Heart left ventricle (tissue), 16 donors: ENCODE data around the gene WDTC1. TPM values are rescaled to one million over a fixed set of nuclear protein-coding genes. Genes with fewer than 3 reads are reported as not detected.
A peak's percentile ranks its signal among the peaks of the same experiment; 100 is the strongest.
"Not testable (repeated sequence)": the region's sequence is repeated elsewhere in the genome, so short reads cannot be mapped to it uniquely, and the experiment has no call there.

Experiments
- ATAC-seq, 4 donors: fragments of 200-7000 bp; cut with Tn5 transposase; one replicate each; pipeline ENCODE4 v1.9.1; 2020 to 2022; ENCODE audit warnings: moderate library complexity in 4 of 4, mild to moderate bottlenecking in 3 of 4, moderate number of reproducible peaks in 1 of 4
- DNase-seq, 5 donors: peaks; one replicate each; pipeline ENCODE4 v3.0.0-alpha.2; 2020
- H3K27ac ChIP-seq, 12 donors: fragments of 200-600 bp; sonication (generic) in 4 of 12; one replicate each; pipeline versions ENCODE4 v1.5.0 to v1.8.0; 2016 to 2022; ENCODE audit warnings: mild to moderate bottlenecking in 2 of 12
- H3K27me3 ChIP-seq, 9 donors: fragments of 200-600 bp; sonication (generic) in 2 of 9; one replicate each; pipeline versions ENCODE4 v1.5.1 to v1.8.0; 2016 to 2022; ENCODE audit warnings: mild to moderate bottlenecking in 3 of 9
- H3K36me3 ChIP-seq, 9 donors: fragments of 200-600 bp; sonication (generic) in 2 of 9; one replicate each; pipeline versions ENCODE4 v1.5.0 to v1.8.0; 2018 to 2022; ENCODE audit warnings: mild to moderate bottlenecking in 2 of 9
- H3K4me1 ChIP-seq, 12 donors: fragments of 200-600 bp; sonication (generic) in 4 of 12; one replicate each; pipeline versions ENCODE4 v1.5.0 to v1.8.0; 2016 to 2022; ENCODE audit warnings: mild to moderate bottlenecking in 3 of 12
- H3K4me3 ChIP-seq, 12 donors: fragments of 200-600 bp; sonication (generic) in 4 of 12; one replicate each; pipeline versions ENCODE4 v1.5.0 to v1.8.0; 2017 to 2022; ENCODE audit warnings: mild to moderate bottlenecking in 9 of 12, moderate library complexity in 4 of 12
- H3K9me3 ChIP-seq, 12 donors: fragments of 200-600 bp; sonication (generic) in 4 of 12; one replicate each; pipeline versions ENCODE4 v1.5.0 to v1.8.0; 2016 to 2022; ENCODE audit warnings: mild to moderate bottlenecking in 1 of 12
- POLR2A ChIP-seq, 2 donors: fragments of 450-650 bp; IDR thresholded peaks; one replicate each; pipeline ENCODE4 v1.6.1; 2017; ENCODE audit warnings: antibody characterized with exemption in 2 of 2, mild to moderate bottlenecking in 2 of 2, moderate library complexity in 2 of 2
- WGBS, 4 donors: extraction: QIAGEN DNeasy Blood & Tissue Kit in 2 of 4; methylation state at CpG; one replicate each; pipeline versions ENCODE4 v1.1.5 to v1.1.7; 2013 to 2018; 5-methylcytosine and 5-hydroxymethylcytosine counted together
- intact Hi-C, 10 donors: fragments of 100-400 bp; cut with DNase I; formaldehyde crosslinking; loops; one replicate each; pipeline versions ENCODE4 v1.11.1 to v1.14.2; 2022
- long read RNA-seq, 3 donors: library from polyadenylated mRNA; unstranded; transcript quantifications; one replicate each; pipeline ENCODE4 v2.0.0, GENCODE V29; 2020 to 2021
- polyA plus RNA-seq, 2 donors: library from polyadenylated mRNA; stranded (reverse); fragments of 200-250 nt; gene quantifications; one replicate each; pipeline ENCODE4 v1.2.3, GENCODE V29; 2013
- total RNA-seq, 9 donors: library from RNA; depleted of rRNA in 2 of 9; stranded (reverse); fragments of >200 nt in 2 of 9; fragmentation: NEBNext Ultra II Directional in 3 of 9; extraction: Animal tissue kit (Norgen Biotek cat#: 25700) in 3 of 9; gene quantifications; one replicate each; pipeline versions ENCODE4 v1.1.0 to v1.2.4, GENCODE V29; 2016 to 2023
- TF ChIP-seq, protein P1 (sequence below), 12 donors: fragments of 200-600 bp; sonication (generic) in 4 of 12; IDR thresholded peaks; one replicate each; pipeline versions ENCODE4 v1.5.0 to v1.8.0; 2018 to 2022; ENCODE audit warnings: antibody characterized with exemption in 12 of 12, mild to moderate bottlenecking in 5 of 12
- donor health status: ischemic (EF 13 %, LVEDD 7.1; RV severe dilation, severe dysfunction).
- donor health status: healthy with polysubstance abuse.
- donor health status: DM: no; HTN: yes; CAD: no.
- donor health status: DM: no; HTN: no; CAD: no.
- donor health status: ischemic (EF 25% LVEDD 6.9; RV normal size, moderate dysfunction).
- donor health status: ischemic (EF 25% LVEDD 5.7; RV mildly dilated, moderate dysfunction).
- donor health status: healthy.
- donor health status: DM: yes; HTN: yes; CAD: no.
- donor health status: ischemic (EF 35%, LVEDD 5.7; RV mildly dilated, moderate dysfunction).
- donor health status: nonischemic (EF 11% LVEDD 7.7; RV severe dilation, severe dysfunction).
- donor health status: DM: yes; HTN: yes; CAD: no.
- donor health status: PGD.
- donor health status: ischemic (EF 29% LVEDD 5.4; RV normal size, mild dysfunction).
- donor health status: nonischemic (EF 23%, LVEDD 6.1; RV moderate dilation, normal function).

The WDTC1 gene, protein sequence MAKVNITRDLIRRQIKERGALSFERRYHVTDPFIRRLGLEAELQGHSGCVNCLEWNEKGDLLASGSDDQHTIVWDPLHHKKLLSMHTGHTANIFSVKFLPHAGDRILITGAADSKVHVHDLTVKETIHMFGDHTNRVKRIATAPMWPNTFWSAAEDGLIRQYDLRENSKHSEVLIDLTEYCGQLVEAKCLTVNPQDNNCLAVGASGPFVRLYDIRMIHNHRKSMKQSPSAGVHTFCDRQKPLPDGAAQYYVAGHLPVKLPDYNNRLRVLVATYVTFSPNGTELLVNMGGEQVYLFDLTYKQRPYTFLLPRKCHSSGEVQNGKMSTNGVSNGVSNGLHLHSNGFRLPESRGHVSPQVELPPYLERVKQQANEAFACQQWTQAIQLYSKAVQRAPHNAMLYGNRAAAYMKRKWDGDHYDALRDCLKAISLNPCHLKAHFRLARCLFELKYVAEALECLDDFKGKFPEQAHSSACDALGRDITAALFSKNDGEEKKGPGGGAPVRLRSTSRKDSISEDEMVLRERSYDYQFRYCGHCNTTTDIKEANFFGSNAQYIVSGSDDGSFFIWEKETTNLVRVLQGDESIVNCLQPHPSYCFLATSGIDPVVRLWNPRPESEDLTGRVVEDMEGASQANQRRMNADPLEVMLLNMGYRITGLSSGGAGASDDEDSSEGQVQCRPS
- total RNA-seq: 10 to 100 TPM; 54.7 to 94.5 (median 60.3) TPM
- polyA plus RNA-seq: 10 to 100 TPM; 30.8 to 53.8 TPM
- long read RNA-seq, donor 1, partial matches to known transcripts: 1 of 15 reads
- long read RNA-seq, donor 1, other reads (novel, unspliced or antisense): 14 of 15 reads
- long read RNA-seq, donor 2, partial matches to known transcripts: 1 of 13 reads
- long read RNA-seq, donor 2, other reads (novel, unspliced or antisense): 12 of 13 reads
- long read RNA-seq, donor 3, partial matches to known transcripts: 3 of 22 reads
- long read RNA-seq, donor 3, other reads (novel, unspliced or antisense): 19 of 22 reads

DNA sequence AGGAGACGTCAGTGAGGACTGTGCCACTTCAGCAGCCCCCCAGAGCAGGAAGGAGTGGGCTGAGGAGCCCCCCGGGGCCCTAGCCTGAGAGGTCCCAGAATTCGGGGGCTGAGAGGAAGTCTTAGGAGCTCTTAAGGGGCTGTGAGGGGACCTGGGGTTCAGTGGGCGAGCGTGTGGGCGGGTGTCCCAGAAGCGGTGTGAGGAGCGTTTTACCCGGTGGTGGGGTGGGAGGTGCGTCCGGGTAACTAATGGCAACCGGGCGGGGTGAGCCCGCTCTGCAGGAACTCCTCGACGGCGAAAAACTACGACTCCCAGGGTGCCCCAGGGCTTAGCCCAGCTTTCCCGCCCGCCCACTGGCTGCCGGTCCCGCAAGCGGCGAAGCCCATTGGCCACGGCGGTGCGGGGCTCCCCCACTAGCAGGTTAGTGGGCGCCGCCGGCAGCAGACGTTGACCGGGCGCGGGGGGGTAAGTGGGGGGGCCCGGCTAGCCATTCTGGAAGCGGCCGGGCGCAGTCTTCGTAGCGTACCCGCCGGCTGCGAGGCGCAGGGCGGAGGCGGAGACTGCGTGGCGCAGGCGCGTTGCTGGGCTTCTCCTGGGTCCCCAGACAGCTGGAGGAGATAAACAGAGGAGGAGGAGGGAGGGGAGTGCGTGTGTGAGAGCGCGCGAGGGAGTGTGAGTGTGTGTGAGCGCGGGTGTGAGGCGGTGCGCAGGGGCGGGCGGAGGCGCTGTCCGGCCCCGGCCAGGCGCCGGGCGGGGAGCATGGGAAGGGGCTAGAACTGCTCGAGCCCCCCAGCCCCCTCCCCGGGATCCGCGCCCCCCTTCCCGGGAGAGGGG, at the start of gene WDTC1:
Gene WDTC1, plus strand, starts transcription at position 584 of the 834 bp plus-strand sequence. CDS start 26,423 bp downstream, outside the sequence.
- no peaks in the 10 kb centered on the region for H3K36me3 ChIP-seq
- peak within 1 kb of the TSS; percentile 12 to 91 (median 82) for H3K27ac ChIP-seq
- H3K4me1 ChIP-seq: peaks cover 0 to 36% (median 13%) of the 10 kb centered on the region in 12 donors
- no peaks in the 10 kb centered on the region for H3K9me3 ChIP-seq
- 1 to 2% (median 1%) methylated on average over 28 to 71 of the region's 71 CpGs for WGBS, 4 donors
- ATAC-seq (peak; percentile 98 to 99 (median 99)), DNase-seq (peak; percentile 98 to 99 (median 99))
- TF ChIP-seq POLR2A (IDR thresholded peaks at IDR 0.05): peak in 1 of 2 donors; percentile 91
- TF ChIP-seq, protein P1, sequence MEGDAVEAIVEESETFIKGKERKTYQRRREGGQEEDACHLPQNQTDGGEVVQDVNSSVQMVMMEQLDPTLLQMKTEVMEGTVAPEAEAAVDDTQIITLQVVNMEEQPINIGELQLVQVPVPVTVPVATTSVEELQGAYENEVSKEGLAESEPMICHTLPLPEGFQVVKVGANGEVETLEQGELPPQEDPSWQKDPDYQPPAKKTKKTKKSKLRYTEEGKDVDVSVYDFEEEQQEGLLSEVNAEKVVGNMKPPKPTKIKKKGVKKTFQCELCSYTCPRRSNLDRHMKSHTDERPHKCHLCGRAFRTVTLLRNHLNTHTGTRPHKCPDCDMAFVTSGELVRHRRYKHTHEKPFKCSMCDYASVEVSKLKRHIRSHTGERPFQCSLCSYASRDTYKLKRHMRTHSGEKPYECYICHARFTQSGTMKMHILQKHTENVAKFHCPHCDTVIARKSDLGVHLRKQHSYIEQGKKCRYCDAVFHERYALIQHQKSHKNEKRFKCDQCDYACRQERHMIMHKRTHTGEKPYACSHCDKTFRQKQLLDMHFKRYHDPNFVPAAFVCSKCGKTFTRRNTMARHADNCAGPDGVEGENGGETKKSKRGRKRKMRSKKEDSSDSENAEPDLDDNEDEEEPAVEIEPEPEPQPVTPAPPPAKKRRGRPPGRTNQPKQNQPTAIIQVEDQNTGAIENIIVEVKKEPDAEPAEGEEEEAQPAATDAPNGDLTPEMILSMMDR (IDR thresholded peaks at IDR 0.05): no peak
- intact Hi-C loops: loop anchor here in 2 of 10 donors (2.0 to 5.0 kb wide), 2 partner anchors 79 to 117 kb away; partner anchors contain the start of gene SLC9A1 (in 1 of the 2)
- peak within 1 kb of the TSS; percentile 71 to 98 (median 88) for H3K4me3 ChIP-seq
- no peaks in the 10 kb centered on the region for H3K27me3 ChIP-seq

DNA sequence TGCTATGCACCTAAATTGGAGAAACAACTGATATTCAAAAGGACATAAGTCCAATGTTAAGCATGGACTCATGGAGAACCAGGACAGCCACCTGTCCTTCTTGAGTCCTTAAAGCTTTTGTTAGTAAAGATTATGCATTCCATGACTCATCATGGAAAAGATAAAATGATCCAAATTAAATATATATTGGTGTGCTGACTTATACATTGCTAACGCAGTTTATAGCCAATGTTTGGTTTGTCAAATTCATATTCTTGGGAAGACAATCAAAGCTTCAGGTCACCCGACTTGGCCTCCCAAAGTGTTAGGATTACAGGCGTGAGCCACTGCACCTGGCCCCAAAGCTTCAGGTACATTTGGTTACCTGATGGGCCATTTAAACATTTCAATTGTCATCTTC, 49.8 kb upstream of the WDTC1 start:
- H3K4me1 ChIP-seq, H3K4me3 ChIP-seq, intact Hi-C loops, H3K27me3 ChIP-seq, H3K27ac ChIP-seq, ATAC-seq, H3K36me3 ChIP-seq, DNase-seq: not testable (repeated sequence)
- WGBS, 4 donors: 78 to 82% (median 80%) methylated on average over 3 of the region's 3 CpGs
- peaks cover 0 to 24% (median 12%) of the 10 kb centered on the region in 12 donors for H3K9me3 ChIP-seq

DNA sequence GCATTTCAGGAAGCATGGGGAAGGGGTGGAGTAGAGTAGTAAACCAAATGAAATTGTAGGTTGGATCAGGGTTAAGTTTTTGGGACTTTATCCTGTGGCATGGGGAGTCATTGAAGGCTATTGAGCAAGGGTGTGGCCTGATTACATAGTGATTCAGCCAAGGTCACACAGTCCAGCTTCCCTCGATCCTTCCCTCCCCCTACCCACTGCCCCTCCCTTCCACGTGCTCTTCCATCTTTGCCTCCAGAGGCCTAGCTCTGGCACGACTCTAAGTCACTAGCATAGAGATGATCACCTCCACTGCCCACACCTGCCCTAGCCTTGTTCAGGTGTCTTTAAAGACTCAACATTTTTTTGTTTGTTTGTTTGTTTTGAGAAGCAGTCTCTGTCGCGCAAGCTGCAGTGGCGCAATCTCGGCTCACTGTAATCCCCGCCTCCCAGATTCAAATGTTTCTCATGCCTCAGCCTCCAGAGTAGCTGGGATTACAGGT, 42.3 kb upstream of the WDTC1 start:
- peak in 1 of 4 donors; percentile 31 for ATAC-seq
- intact Hi-C loops: loop anchor here in 2 of 10 donors (10.0 kb wide), 2 partner anchors 87 to 93 kb away; no protein-coding TSS in a partner anchor

More for the DNA sequence above, 42.3 kb upstream of the WDTC1 start:
- H3K27ac ChIP-seq: no peak overlapping the region
- no peaks in the 10 kb centered on the region for H3K9me3 ChIP-seq
- WGBS, 4 donors: 74 to 83% (median 78%) methylated on average over 8 of the region's 8 CpGs
- H3K4me1 ChIP-seq: peaks cover 0 to 7% (median 0%) of the 10 kb centered on the region in 12 donors
- DNase-seq: no peak
- H3K36me3 ChIP-seq: no peaks in the 10 kb centered on the region
- TF ChIP-seq POLR2A (IDR thresholded peaks at IDR 0.05): no peak
- TF ChIP-seq, protein P1 (IDR thresholded peaks at IDR 0.05): no peak
- no peak overlapping the region for H3K4me3 ChIP-seq
- no peaks in the 10 kb centered on the region for H3K27me3 ChIP-seq
